SU-DHL-6 (cell line): ENCODE results near the gene RGR.

ENCODE experiments used
- H2AFZ ChIP-seq: fragments of 200-600 bp; sonication (generic); 2 replicates; pipeline ENCODE4 v1.6.1; 2014; ENCODE audit warnings: low read depth, mild to moderate bottlenecking, moderate library complexity, mixed read lengths, antibody characterized with exemption, low read length; ENCODE audit not compliant: severe bottlenecking
- H3F3A ChIP-seq: fragments of 200-600 bp; shearing (Covaris generic); 2 replicates; pipeline ENCODE4 v1.6.0; 2016; ENCODE audit warnings: antibody characterized with exemption, mild to moderate bottlenecking; ENCODE audit not compliant: insufficient read depth
- H3K27ac ChIP-seq: fragments of 200-600 bp; sonication (generic); 2 replicates; pipeline ENCODE4 v1.5.1; 2016; ENCODE audit warnings: low read depth, mild to moderate bottlenecking, low read length, moderate library complexity, mixed read lengths
- H3K27me3 ChIP-seq: fragments of 200-600 bp; sonication (generic), shearing (Covaris generic); 2 replicates; pipeline ENCODE4 v1.6.0; 2014; ENCODE audit warnings: mild to moderate bottlenecking, low read length
- H3K36me3 ChIP-seq: fragments of 200-600 bp; sonication (generic); 2 replicates; pipeline ENCODE4 v1.6.1; 2014; ENCODE audit warnings: mild to moderate bottlenecking, low read length, mixed read lengths
- H3K4me2 ChIP-seq: fragments of 300-600, 200-600 bp; shearing (Covaris generic), sonication (generic); 2 replicates; pipeline ENCODE4 v1.6.0; 2014; ENCODE audit warnings: low read length, low read depth, mild to moderate bottlenecking; ENCODE audit not compliant: poor library complexity, severe bottlenecking
- H3K4me3 ChIP-seq: fragments of 200-600 bp; sonication (generic); 2 replicates; pipeline ENCODE4 v1.5.1; 2014; ENCODE audit warnings: antibody characterized with exemption, low read length, mild to moderate bottlenecking, mixed read lengths; ENCODE audit not compliant: insufficient read depth, poor library complexity, severe bottlenecking
- H3K79me2 ChIP-seq: fragments of 200-600 bp; sonication (generic); 2 replicates; pipeline ENCODE4 v1.6.1; 2014; ENCODE audit warnings: mild to moderate bottlenecking, low read length, moderate library complexity; ENCODE audit not compliant: insufficient read depth
- H3K9ac ChIP-seq: fragments of 200-600 bp; sonication (generic); 2 replicates; pipeline ENCODE4 v1.7.0; 2014; ENCODE audit warnings: mild to moderate bottlenecking, low read length
- H3K9me2 ChIP-seq: fragments of 200-600 bp; sonication (generic); replicated peaks from 2 replicates; pipeline ENCODE4 v1.6.1; 2014; ENCODE audit warnings: low read length; ENCODE audit not compliant: insufficient read depth
- H3K9me3 ChIP-seq: fragments of 200-600 bp; sonication (generic); 2 replicates; pipeline ENCODE4 v1.6.1; 2014; ENCODE audit warnings: low read length, mixed read lengths; ENCODE audit not compliant: insufficient read depth
- H4K20me1 ChIP-seq: fragments of 200-600 bp; sonication (generic); 2 replicates; pipeline ENCODE4 v1.6.1; 2014; ENCODE audit warnings: low read depth, mild to moderate bottlenecking, antibody characterized with exemption, low read length, moderate library complexity, mixed read lengths
- EZH2phosphoT487 ChIP-seq: fragments of 200-600 bp; sonication (generic), shearing (Covaris generic); conservative IDR thresholded peaks from 2 replicates; pipeline ENCODE4 v1.6.1; 2018; ENCODE audit warnings: mild to moderate bottlenecking, antibody characterized with exemption, low read length, moderate library complexity, mixed read lengths
- TF ChIP-seq, protein P1 (sequence below): fragments of 200-600 bp; sonication (generic); IDR thresholded peaks from one replicate; pipeline ENCODE4 v1.5.1; 2017; ENCODE audit warnings: antibody characterized with exemption, mild to moderate bottlenecking, low read length, moderate library complexity; ENCODE audit not compliant: insufficient read depth, poor library complexity, severe bottlenecking

Gene RGR

DNA sequence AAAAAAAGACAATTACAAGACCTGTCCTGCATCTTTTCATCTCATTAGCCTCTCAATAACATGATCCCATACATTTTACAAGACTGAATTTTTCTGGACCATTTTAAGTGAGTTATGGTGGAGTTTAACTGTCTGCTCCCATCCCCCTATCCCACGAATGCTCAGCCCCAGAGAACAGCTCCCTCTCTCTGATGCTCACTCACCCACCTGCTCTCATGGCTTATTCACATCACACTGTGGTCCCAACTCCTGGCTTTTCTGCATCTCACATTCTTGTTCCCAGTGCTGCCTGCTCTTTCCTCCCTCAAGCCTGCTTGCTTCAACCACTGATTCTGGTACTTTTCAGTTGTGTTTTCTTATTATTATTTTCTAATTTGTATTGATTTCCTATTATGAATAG is 63.2 kb downstream of the RGR start:
- Histone ChIP-seq H4K20me1 (no peaks in the 10 kb centered on the region), H3K9me2 (no peaks in the 10 kb centered on the region), H3K9ac (no peak overlapping the region), H2AFZ (no peak overlapping the region), H3K4me2 (no peak overlapping the region), H3K9me3 (no peaks in the 10 kb centered on the region), H3K27me3 (no peaks in the 10 kb centered on the region), H3K4me3 (no peak overlapping the region), H3K36me3 (no peaks in the 10 kb centered on the region), H3K27ac (no peak overlapping the region), H3K79me2 (no peaks in the 10 kb centered on the region), H3F3A (no peaks in the 10 kb centered on the region)
- TF ChIP-seq, protein P1, sequence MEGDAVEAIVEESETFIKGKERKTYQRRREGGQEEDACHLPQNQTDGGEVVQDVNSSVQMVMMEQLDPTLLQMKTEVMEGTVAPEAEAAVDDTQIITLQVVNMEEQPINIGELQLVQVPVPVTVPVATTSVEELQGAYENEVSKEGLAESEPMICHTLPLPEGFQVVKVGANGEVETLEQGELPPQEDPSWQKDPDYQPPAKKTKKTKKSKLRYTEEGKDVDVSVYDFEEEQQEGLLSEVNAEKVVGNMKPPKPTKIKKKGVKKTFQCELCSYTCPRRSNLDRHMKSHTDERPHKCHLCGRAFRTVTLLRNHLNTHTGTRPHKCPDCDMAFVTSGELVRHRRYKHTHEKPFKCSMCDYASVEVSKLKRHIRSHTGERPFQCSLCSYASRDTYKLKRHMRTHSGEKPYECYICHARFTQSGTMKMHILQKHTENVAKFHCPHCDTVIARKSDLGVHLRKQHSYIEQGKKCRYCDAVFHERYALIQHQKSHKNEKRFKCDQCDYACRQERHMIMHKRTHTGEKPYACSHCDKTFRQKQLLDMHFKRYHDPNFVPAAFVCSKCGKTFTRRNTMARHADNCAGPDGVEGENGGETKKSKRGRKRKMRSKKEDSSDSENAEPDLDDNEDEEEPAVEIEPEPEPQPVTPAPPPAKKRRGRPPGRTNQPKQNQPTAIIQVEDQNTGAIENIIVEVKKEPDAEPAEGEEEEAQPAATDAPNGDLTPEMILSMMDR, result no peak
- TF ChIP-seq EZH2phosphoT487, result no peak

DNA sequence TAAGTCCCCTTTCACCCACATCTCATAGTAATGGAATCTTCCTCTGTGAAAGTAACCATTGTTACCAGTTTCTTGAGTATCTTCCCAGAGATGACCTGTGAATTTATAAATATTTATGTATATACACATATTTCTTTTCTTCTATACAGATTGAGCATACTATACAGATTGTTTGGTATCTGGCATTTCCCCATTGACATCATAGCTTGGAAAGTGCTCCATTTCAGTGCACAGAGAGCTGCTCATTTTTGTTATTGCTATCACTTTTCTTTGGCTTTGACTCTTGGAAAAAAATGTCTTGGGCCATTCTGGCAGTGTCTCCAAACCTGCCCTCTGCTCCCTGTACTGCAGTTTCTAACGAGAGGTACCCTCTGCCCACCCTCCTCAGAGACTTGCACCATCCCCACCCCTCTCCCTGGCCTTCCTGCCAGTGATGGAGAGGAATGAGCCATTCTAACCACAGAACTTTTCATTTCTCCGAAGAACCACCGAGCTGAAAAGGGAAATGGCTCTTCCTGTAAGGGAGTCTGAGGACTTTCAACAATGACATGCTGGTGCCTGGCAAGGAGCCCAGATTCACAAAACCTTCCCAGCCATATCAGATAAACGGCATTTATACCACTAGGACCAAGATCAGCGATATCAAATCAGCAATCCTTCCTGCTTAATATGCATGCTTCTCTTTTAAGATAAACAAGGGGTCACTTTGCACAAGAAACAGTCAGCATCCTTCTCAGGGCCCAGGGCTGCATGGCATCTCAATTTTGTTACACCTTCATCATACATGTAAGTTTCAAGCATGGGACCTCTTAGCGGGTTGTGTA is 63.8 kb downstream of the RGR start:
- no peak overlapping the region for H3K4me3 ChIP-seq
- H3K27me3 ChIP-seq, result no peaks in the 10 kb centered on the region
- H4K20me1 ChIP-seq, result no peaks in the 10 kb centered on the region
- no peaks in the 10 kb centered on the region for H3K9me3 ChIP-seq
- no peak overlapping the region for H2AFZ ChIP-seq
- H3K9ac ChIP-seq, result no peak overlapping the region
- no peak overlapping the region for H3K27ac ChIP-seq
- no peaks in the 10 kb centered on the region for H3K36me3 ChIP-seq
- H3K4me2 ChIP-seq, result no peak overlapping the region
- no peaks in the 10 kb centered on the region for H3F3A ChIP-seq
- TF ChIP-seq, protein P1, result no peak
- no peak for TF ChIP-seq EZH2phosphoT487
- H3K79me2 ChIP-seq, result no peaks in the 10 kb centered on the region
- H3K9me2 ChIP-seq, result no peaks in the 10 kb centered on the region
